ENCODE results near the gene KCTD17. TPM values are rescaled to one million over a fixed set of nuclear protein-coding genes. Genes with fewer than 3 reads are reported as not detected.

KCTD17 gene
- total RNA-seq, 1 donor from 2014 or later: 63.2 TPM

GRCh38 chr22:37075822-37076433, 24.4 kb downstream of the KCTD17 start:
- no peak overlapping the region for H3K27ac Mint-ChIP-seq
- intact Hi-C loops (cut with micrococcal nuclease): no loop called here
- H3K9me3 Mint-ChIP-seq: no peaks in the 10 kb centered on the region
- H3K4me3 Mint-ChIP-seq: no peak overlapping the region
- H3K4me1 Mint-ChIP-seq: peaks cover 36% of the 10 kb centered on the region
- no peaks in the 10 kb centered on the region for H3K27me3 Mint-ChIP-seq
- no peak for DNase-seq
- no peaks in the 10 kb centered on the region for H3K36me3 Mint-ChIP-seq (ENCODE audit: low read depth)

DNA sequence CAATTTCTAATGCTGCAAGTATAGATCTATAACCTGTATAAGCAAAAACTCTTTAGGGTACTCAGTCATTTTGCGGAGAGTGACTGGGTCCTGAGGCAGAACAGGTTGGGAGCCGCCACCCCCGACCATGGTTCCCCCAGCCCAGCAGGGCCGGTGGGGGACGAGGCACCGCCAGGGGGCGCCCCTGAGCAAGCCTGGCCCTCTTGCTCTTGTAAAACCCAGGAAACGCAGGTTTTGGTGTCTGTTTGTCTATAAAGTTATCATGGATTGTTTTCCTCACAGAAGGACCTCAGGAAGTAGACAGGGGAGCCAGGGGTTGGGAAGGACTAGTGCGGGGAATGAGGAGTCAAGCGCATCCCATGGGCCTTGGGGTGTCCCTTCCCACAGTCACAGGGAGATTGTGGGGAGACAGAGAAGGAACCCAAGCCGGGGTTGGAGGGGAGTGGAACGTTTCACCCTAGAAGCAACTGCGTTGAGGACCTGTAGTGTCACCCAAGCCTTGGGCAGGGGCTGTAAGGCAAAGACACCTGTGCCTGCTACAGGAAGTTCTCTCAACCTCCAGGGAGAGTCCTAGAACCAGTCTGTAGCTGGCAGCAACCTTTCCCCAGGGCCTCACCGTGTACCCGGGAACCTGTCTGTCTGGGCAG, 26.4 kb downstream of the KCTD17 start:
- Mint-ChIP-seq H3K27ac (peak overlapping the region; percentile 98), H3K4me3 (peak overlapping the region; percentile 79), H3K9me3 (no peaks in the 10 kb centered on the region), H3K27me3 (no peaks in the 10 kb centered on the region), H3K4me1 (peaks cover 56% of the 10 kb centered on the region), H3K36me3 (ENCODE audit: low read depth) (peaks cover 3% of the 10 kb centered on the region)
- intact Hi-C loops (cut with micrococcal nuclease): loop anchor here (1.0 to 2.0 kb wide), 4 partner anchors 17 to 153 kb away; partner anchors contain the start of gene IL2RB
- DNase-seq: peak; percentile 96

DNA sequence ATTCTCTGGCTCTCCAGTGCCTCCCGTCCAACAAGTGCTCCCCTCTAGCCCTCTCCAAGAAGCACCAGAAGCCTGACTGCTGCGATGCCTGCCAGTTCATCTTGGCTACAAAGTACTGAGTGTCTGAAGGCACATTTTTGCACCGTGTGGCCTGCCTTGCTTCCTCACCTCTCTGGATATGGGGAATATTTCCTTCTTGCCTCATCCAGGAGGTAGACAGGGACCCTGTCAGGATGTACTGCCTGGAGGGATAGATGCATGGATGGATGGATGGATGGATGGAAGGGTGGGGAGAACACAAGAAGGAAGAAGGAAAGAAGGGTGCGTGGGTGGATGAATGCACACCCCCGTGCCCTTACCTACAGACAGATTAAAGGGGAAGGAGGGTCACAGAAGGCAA, 27.6 kb downstream of the KCTD17 start:
- Mint-ChIP-seq H3K4me3 (peak overlapping the region; percentile 79), H3K36me3 (ENCODE audit: low read depth) (peaks cover 7% of the 10 kb centered on the region)

GRCh38 chr22:37079668-37080171, 28.2 kb downstream of the KCTD17 start:
- Mint-ChIP-seq H3K36me3 (ENCODE audit: low read depth) (peaks cover 7% of the 10 kb centered on the region), H3K27me3 (no peaks in the 10 kb centered on the region)
- intact Hi-C loops (cut with micrococcal nuclease): loop anchor here (1.0 to 2.0 kb wide), 5 partner anchors 15 to 151 kb away; partner anchors contain the start of gene IL2RB

More for the DNA sequence above, 27.6 kb downstream of the KCTD17 start:
- no peaks in the 10 kb centered on the region for H3K27me3 Mint-ChIP-seq
- no peaks in the 10 kb centered on the region for H3K9me3 Mint-ChIP-seq
- H3K27ac Mint-ChIP-seq: peak overlapping the region; percentile 98
- peaks cover 67% of the 10 kb centered on the region for H3K4me1 Mint-ChIP-seq
- DNase-seq: peak; percentile 73
- intact Hi-C loops (cut with micrococcal nuclease): loop anchor here (1.0 to 2.0 kb wide), 5 partner anchors 16 to 152 kb away; partner anchors contain the start of gene IL2RB

GRCh38 chr22:37080438-37080837, 28.9 kb downstream of the KCTD17 start:
- H3K36me3 Mint-ChIP-seq (ENCODE audit: low read depth): peaks cover 7% of the 10 kb centered on the region
- no peaks in the 10 kb centered on the region for H3K27me3 Mint-ChIP-seq
- no peaks in the 10 kb centered on the region for H3K9me3 Mint-ChIP-seq
- H3K27ac Mint-ChIP-seq: peak overlapping the region; percentile 98
- peaks cover 73% of the 10 kb centered on the region for H3K4me1 Mint-ChIP-seq
- peak overlapping the region; percentile 79 for H3K4me3 Mint-ChIP-seq
- peak; percentile 71 for DNase-seq
- intact Hi-C loops (cut with micrococcal nuclease): no loop called here

More at GRCh38 chr22:37079668-37080171, 28.2 kb downstream of the KCTD17 start:
- no peaks in the 10 kb centered on the region for H3K9me3 Mint-ChIP-seq
- H3K27ac Mint-ChIP-seq: peak overlapping the region; percentile 98
- H3K4me3 Mint-ChIP-seq: peak overlapping the region; percentile 79
- H3K4me1 Mint-ChIP-seq: peaks cover 72% of the 10 kb centered on the region
- DNase-seq: peak; percentile 96

- no peaks in the 10 kb centered on the region for H3K27me3 Mint-ChIP-seq
- intact Hi-C loops (cut with micrococcal nuclease): no loop called here
- DNase-seq: peak; percentile 66
- H3K4me1 Mint-ChIP-seq: peaks cover 71% of the 10 kb centered on the region
- no peak overlapping the region for H3K4me3 Mint-ChIP-seq
- H3K36me3 Mint-ChIP-seq (ENCODE audit: low read depth): peaks cover 7% of the 10 kb centered on the region
- no peaks in the 10 kb centered on the region for H3K9me3 Mint-ChIP-seq
- peak overlapping the region; percentile 98 for H3K27ac Mint-ChIP-seq
These were observed 29.3 kb downstream of the KCTD17 start for GRCh38 chr22:37080838-37081237.

GRCh38 chr22:37082251-37082873, 30.8 kb downstream of the KCTD17 start:
- Mint-ChIP-seq H3K27ac (peak overlapping the region; percentile 98), H3K36me3 (ENCODE audit: low read depth) (peaks cover 7% of the 10 kb centered on the region), H3K4me3 (peak overlapping the region; percentile 30), H3K27me3 (no peaks in the 10 kb centered on the region), H3K9me3 (no peaks in the 10 kb centered on the region), H3K4me1 (peaks cover 68% of the 10 kb centered on the region)
- intact Hi-C loops (cut with micrococcal nuclease): no loop called here
- peak; percentile 77 for DNase-seq

GRCh38 chr22:37083914-37084313, 32.4 kb downstream of the KCTD17 start:
- Mint-ChIP-seq H3K27ac (peak overlapping the region; percentile 98), H3K27me3 (no peaks in the 10 kb centered on the region), H3K4me3 (no peak overlapping the region), H3K4me1 (peaks cover 71% of the 10 kb centered on the region), H3K36me3 (ENCODE audit: low read depth) (peaks cover 7% of the 10 kb centered on the region), H3K9me3 (no peaks in the 10 kb centered on the region)
- no peak for DNase-seq
- intact Hi-C loops (cut with micrococcal nuclease): no loop called here

GRCh38 chr22:37084385-37084784, 32.8 kb downstream of the KCTD17 start:
- Mint-ChIP-seq H3K9me3 (no peaks in the 10 kb centered on the region), H3K27me3 (no peaks in the 10 kb centered on the region), H3K4me1 (peaks cover 67% of the 10 kb centered on the region), H3K27ac (peak overlapping the region; percentile 98), H3K4me3 (no peak overlapping the region), H3K36me3 (ENCODE audit: low read depth) (peaks cover 7% of the 10 kb centered on the region)
- intact Hi-C loops (cut with micrococcal nuclease): no loop called here
- DNase-seq: no peak

DNA sequence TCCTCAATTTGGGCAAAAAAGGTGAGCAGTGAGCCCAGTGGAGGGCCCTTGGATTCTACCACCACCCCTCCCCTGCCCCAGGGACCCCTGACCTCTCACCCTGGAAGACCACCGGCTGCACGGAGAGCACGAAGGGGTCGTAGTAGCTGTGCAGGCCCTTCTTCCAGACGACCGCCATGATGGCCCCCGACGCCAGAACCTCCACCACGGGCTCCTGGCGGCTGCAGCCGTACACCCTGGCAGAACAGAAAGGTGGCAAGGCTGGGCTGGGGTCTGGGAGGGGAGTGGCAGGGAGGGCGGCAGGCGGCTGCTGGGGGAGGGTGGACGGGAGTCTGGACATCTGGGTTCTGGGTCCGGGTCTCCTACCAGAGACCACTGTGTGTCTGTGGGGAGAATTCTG, 34.6 kb downstream of the KCTD17 start:
- peak overlapping the region; percentile 81 for H3K27ac Mint-ChIP-seq
- DNase-seq: no peak
- intact Hi-C loops (cut with micrococcal nuclease): no loop called here
- H3K4me1 Mint-ChIP-seq: peaks cover 53% of the 10 kb centered on the region
- H3K36me3 Mint-ChIP-seq (ENCODE audit: low read depth): peaks cover 7% of the 10 kb centered on the region
- no peak overlapping the region for H3K4me3 Mint-ChIP-seq
- H3K27me3 Mint-ChIP-seq: no peaks in the 10 kb centered on the region
- no peaks in the 10 kb centered on the region for H3K9me3 Mint-ChIP-seq

- intact Hi-C loops (cut with micrococcal nuclease): no loop called here
- no peaks in the 10 kb centered on the region for H3K27me3 Mint-ChIP-seq
- peak; percentile 70 for DNase-seq
- peak overlapping the region; percentile 68 for H3K4me3 Mint-ChIP-seq
- H3K36me3 Mint-ChIP-seq (ENCODE audit: low read depth): peaks cover 4% of the 10 kb centered on the region
- H3K4me1 Mint-ChIP-seq: peaks cover 38% of the 10 kb centered on the region
- H3K9me3 Mint-ChIP-seq: no peaks in the 10 kb centered on the region
- H3K27ac Mint-ChIP-seq: peak overlapping the region; percentile 84
These were observed 36.6 kb downstream of the KCTD17 start for GRCh38 chr22:37088108-37088605.

DNA sequence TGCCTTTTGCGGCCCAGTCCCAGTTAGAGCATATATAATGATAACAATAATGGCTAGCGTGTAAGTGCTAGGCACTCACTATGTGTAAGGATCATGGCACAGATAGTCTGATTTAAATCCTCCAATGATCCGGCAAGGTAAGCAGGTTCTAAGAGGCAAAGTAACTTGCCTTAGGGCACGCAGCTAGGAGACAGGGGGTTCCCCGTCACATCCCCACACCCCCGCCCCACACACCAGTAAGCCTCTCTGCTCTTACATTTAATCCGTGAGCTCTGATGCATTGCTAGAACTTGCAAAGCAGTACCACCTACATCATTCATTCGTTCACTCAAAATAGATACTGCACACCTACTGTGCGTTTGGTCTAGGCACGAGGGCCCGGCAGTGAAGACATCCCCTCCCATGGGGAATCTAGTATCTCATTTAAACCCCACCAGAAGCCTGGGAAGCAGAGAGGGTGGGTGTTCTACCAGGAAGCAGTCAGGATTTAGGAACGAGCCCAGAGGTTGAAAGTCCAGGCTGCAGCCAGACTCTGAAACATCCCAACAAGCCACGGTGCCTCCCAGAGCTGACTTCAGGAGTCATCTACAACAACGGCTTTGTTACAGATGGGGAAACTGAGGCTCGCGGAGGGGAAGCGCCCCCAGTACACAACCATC, 37.3 kb downstream of the KCTD17 start:
- peaks cover 31% of the 10 kb centered on the region for H3K4me1 Mint-ChIP-seq
- H3K36me3 Mint-ChIP-seq (ENCODE audit: low read depth): no peaks in the 10 kb centered on the region
- intact Hi-C loops (cut with micrococcal nuclease): no loop called here
- peak overlapping the region; percentile 68 for H3K4me3 Mint-ChIP-seq
- H3K9me3 Mint-ChIP-seq: no peaks in the 10 kb centered on the region
- H3K27me3 Mint-ChIP-seq: no peaks in the 10 kb centered on the region
- DNase-seq: no peak
- H3K27ac Mint-ChIP-seq: peak overlapping the region; percentile 84

DNA sequence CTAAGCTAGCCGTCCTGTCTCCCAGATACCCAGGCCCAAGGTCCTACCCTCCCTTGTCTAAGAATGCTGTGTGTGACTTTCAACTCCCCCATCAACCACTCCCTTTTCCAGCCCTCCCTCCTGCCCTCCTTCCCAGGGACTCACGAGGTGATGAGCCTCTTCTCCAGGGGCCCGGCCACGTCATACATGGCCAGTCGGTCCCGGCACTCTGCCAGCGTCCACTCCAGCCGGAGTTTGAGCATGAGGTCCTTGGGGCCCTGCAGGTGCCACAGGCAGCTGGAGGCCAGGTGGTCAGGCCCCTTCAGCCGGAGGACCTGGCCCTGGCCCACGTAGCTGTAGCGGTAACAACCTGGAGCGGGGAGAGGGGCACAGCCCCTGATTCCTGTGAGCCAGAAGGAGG, 37.9 kb downstream of the KCTD17 start:
- Mint-ChIP-seq H3K27ac (no peak overlapping the region), H3K9me3 (no peaks in the 10 kb centered on the region), H3K27me3 (no peaks in the 10 kb centered on the region), H3K4me3 (no peak overlapping the region), H3K36me3 (ENCODE audit: low read depth) (no peaks in the 10 kb centered on the region), H3K4me1 (peaks cover 29% of the 10 kb centered on the region)
- no peak for DNase-seq
- intact Hi-C loops (cut with micrococcal nuclease): no loop called here

Measured in activated CD4-positive, alpha-beta T cell treated with anti-CD3 and anti-CD28 coated beads, Interleukin-2, amount 10 ng/mL, durations not matched to agents 24 days and 14 days (primary cell).